ENCODE results near the gene TNIP3. TPM values are rescaled to one million over a fixed set of nuclear protein-coding genes. Genes with fewer than 3 reads are reported as not detected.

The TNIP3 gene
- total RNA-seq, 2 donors from 2014 or later, result not detected

- H3K27ac ChIP-seq, result no peak overlapping the region
- DNase-seq (ENCODE audit: low spot score), result no peak
- no peaks in the 10 kb centered on the region for H3K36me3 ChIP-seq
- H3K4me1 ChIP-seq, result no peaks in the 10 kb centered on the region
- H3K9me3 ChIP-seq, result no peaks in the 10 kb centered on the region
- H3K4me3 ChIP-seq, result no peak overlapping the region
- H3K27me3 ChIP-seq, result no peaks in the 10 kb centered on the region
- TF ChIP-seq CTCF (IDR thresholded peaks at IDR 0.05), result no peak
Measured at GRCh38 chr4:121150486-121150885, 13.6 kb downstream of the TNIP3 start.

GRCh38 chr4:121150003-121150402 is 14.1 kb downstream of the TNIP3 start:
- H3K4me1 ChIP-seq, result no peaks in the 10 kb centered on the region
- H3K4me3 ChIP-seq, result no peak overlapping the region
- H3K27ac ChIP-seq, result no peak overlapping the region
- no peak for DNase-seq (ENCODE audit: low spot score)
- no peak for TF ChIP-seq CTCF (IDR thresholded peaks at IDR 0.05)
- no peaks in the 10 kb centered on the region for H3K9me3 ChIP-seq
- no peaks in the 10 kb centered on the region for H3K36me3 ChIP-seq
- H3K27me3 ChIP-seq, result no peaks in the 10 kb centered on the region

- Histone ChIP-seq H3K9me3 (no peaks in the 10 kb centered on the region), H3K27ac (no peak overlapping the region), H3K27me3 (no peaks in the 10 kb centered on the region), H3K36me3 (no peaks in the 10 kb centered on the region), H3K4me3 (no peak overlapping the region), H3K4me1 (no peaks in the 10 kb centered on the region)
- no peak for DNase-seq (ENCODE audit: low spot score)
- TF ChIP-seq CTCF (IDR thresholded peaks at IDR 0.05), result no peak
Measured at GRCh38 chr4:121148621-121149020, 15.5 kb downstream of the TNIP3 start.

- Histone ChIP-seq H3K27me3 (no peaks in the 10 kb centered on the region), H3K4me3 (no peak overlapping the region), H3K36me3 (no peaks in the 10 kb centered on the region), H3K9me3 (no peaks in the 10 kb centered on the region), H3K27ac (no peak overlapping the region), H3K4me1 (no peaks in the 10 kb centered on the region)
- no peak for DNase-seq (ENCODE audit: low spot score)
- TF ChIP-seq CTCF (IDR thresholded peaks at IDR 0.05), result no peak
Measured at GRCh38 chr4:121148000-121148399, 16.1 kb downstream of the TNIP3 start.

GRCh38 chr4:121146530-121146929 is 17.6 kb downstream of the TNIP3 start:
- no peak for DNase-seq (ENCODE audit: low spot score)
- no peaks in the 10 kb centered on the region for H3K36me3 ChIP-seq
- H3K9me3 ChIP-seq, result no peaks in the 10 kb centered on the region
- no peak overlapping the region for H3K27ac ChIP-seq
- no peak overlapping the region for H3K4me3 ChIP-seq
- no peak for TF ChIP-seq CTCF (IDR thresholded peaks at IDR 0.05)
- H3K4me1 ChIP-seq, result no peaks in the 10 kb centered on the region
- H3K27me3 ChIP-seq, result no peaks in the 10 kb centered on the region

- no peak for TF ChIP-seq CTCF (IDR thresholded peaks at IDR 0.05)
Measured at GRCh38 chr4:121145430-121145829, 18.7 kb downstream of the TNIP3 start.

More at GRCh38 chr4:121145430-121145829, 18.7 kb downstream of the TNIP3 start:
- DNase-seq (ENCODE audit: low spot score), result no peak
- Histone ChIP-seq H3K4me3 (no peak overlapping the region), H3K27ac (no peak overlapping the region), H3K36me3 (no peaks in the 10 kb centered on the region), H3K9me3 (no peaks in the 10 kb centered on the region), H3K27me3 (no peaks in the 10 kb centered on the region), H3K4me1 (no peaks in the 10 kb centered on the region)
